Measurements from ENCODE around the gene ATP1B2. TPM values are rescaled to one million over a fixed set of nuclear protein-coding genes. Genes with fewer than 3 reads are reported as not detected.

Gene ATP1B2
- total and polyA plus RNA-seq, 7 donors = 0.60 to 4.2 (median 1.3) TPM; not detected in 1

- intact Hi-C loops (cut with DNase I) = loop anchor here (5.0 kb wide), 1 partner anchor 35 kb away; the partner anchor contains the start of genes TP53 and WRAP53
- no peak overlapping the region for H3K4me3 ChIP-seq
- H3K27ac ChIP-seq = peak overlapping the region in 2 of 4 donors; percentile 55 to 68
- H3K9me3 ChIP-seq = no peaks in the 10 kb centered on the region
- no peaks in the 10 kb centered on the region for H3K36me3 ChIP-seq
- H3K27me3 ChIP-seq = peaks cover 11 to 55% (median 29%) of the 10 kb centered on the region in 3 donors
- DNase-seq = no peak
- TF ChIP-seq, protein P1, sequence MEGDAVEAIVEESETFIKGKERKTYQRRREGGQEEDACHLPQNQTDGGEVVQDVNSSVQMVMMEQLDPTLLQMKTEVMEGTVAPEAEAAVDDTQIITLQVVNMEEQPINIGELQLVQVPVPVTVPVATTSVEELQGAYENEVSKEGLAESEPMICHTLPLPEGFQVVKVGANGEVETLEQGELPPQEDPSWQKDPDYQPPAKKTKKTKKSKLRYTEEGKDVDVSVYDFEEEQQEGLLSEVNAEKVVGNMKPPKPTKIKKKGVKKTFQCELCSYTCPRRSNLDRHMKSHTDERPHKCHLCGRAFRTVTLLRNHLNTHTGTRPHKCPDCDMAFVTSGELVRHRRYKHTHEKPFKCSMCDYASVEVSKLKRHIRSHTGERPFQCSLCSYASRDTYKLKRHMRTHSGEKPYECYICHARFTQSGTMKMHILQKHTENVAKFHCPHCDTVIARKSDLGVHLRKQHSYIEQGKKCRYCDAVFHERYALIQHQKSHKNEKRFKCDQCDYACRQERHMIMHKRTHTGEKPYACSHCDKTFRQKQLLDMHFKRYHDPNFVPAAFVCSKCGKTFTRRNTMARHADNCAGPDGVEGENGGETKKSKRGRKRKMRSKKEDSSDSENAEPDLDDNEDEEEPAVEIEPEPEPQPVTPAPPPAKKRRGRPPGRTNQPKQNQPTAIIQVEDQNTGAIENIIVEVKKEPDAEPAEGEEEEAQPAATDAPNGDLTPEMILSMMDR (IDR thresholded peaks at IDR 0.05) = no peak
- TF ChIP-seq POLR2A (IDR thresholded peaks at IDR 0.05) (no peak), EP300 (IDR thresholded peaks at IDR 0.05) (no peak), POLR2AphosphoS5 (IDR thresholded peaks at IDR 0.05) (no peak)
- 65 to 72% methylated on average over 12 of the region's 12 CpGs for WGBS, 2 donors
- H3K4me1 ChIP-seq = peaks cover 0 to 32% (median 28%) of the 10 kb centered on the region in 4 donors
Measured at GRCh38 chr17:7652388-7653356, 1.9 kb downstream of the ATP1B2 start.

DNA sequence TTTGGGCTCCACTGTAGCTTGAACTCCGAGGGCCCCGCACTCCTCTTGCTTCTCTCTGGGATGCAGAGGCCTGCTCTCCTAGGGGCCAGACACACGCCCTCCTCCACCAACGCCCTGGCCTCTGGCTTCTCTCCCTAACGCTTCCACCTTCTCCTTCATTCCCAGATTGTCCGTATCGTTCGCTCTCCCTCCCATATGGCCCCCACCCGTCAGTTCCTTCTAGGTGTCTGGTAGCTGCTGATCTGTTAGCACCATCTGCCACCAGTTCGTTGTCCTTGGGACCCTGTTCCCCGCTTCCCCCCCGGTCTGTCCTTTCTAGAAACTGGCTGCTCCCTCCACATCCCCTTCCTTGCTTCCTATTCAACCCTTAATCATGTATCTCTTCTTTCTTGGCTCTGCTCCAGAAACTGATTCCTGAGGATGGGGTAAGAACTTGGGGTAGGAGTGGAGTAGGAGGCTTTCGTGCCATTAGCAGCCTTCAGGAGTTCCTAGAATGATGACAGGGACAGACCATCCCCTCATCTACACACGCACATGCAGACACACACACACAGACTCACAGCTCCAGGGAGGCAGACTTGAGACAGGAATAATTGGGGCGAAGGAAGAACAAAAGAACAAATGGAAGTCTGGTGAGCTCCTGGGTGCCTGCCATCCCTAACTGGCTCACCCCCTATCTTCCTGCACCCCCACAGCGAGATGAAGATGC, 4.3 kb downstream of the ATP1B2 start:
- no peak for DNase-seq
- Histone ChIP-seq H3K27me3 (peaks cover 11 to 33% (median 19%) of the 10 kb centered on the region in 3 donors), H3K4me1 (peaks cover 0 to 32% (median 28%) of the 10 kb centered on the region in 4 donors), H3K4me3 (no peak overlapping the region), H3K27ac (no peak overlapping the region), H3K36me3 (no peaks in the 10 kb centered on the region), H3K9me3 (no peaks in the 10 kb centered on the region)
- intact Hi-C loops (cut with DNase I) = loop anchor here (5.0 kb wide), 1 partner anchor 32 kb away; the partner anchor contains the start of genes TP53 and WRAP53
- no peak for TF ChIP-seq POLR2AphosphoS5 (IDR thresholded peaks at IDR 0.05)
- TF ChIP-seq POLR2A (IDR thresholded peaks at IDR 0.05) = no peak
- TF ChIP-seq EP300 (IDR thresholded peaks at IDR 0.05) = no peak
- TF ChIP-seq, protein P1 (IDR thresholded peaks at IDR 0.05) = no peak
- WGBS, 2 donors = 86 to 88% methylated on average over 16 of the region's 16 CpGs

DNA sequence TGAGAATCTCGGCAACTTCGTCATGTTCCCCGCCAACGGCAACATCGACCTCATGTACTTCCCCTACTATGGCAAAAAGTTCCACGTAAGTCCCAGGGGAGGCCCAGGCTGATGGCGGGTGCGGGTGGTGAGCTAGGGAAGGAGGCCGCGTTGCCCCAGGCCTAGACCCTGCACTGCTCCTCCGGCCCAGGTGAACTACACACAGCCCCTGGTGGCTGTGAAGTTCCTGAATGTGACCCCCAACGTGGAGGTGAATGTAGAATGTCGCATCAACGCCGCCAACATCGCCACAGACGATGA, 4.8 kb downstream of the ATP1B2 start:
- H3K9me3 ChIP-seq = no peaks in the 10 kb centered on the region
- TF ChIP-seq POLR2AphosphoS5 (IDR thresholded peaks at IDR 0.05) (no peak), POLR2A (IDR thresholded peaks at IDR 0.05) (no peak), EP300 (IDR thresholded peaks at IDR 0.05) (no peak)
- TF ChIP-seq, protein P1 (IDR thresholded peaks at IDR 0.05) = no peak
- DNase-seq = no peak
- intact Hi-C loops (cut with DNase I) = no loop called here
- WGBS, 2 donors = 89 to 93% methylated on average over 17 of the region's 17 CpGs
- H3K36me3 ChIP-seq = no peaks in the 10 kb centered on the region
- H3K27me3 ChIP-seq = peaks cover 11 to 28% (median 18%) of the 10 kb centered on the region in 3 donors
- no peak overlapping the region for H3K27ac ChIP-seq
- H3K4me1 ChIP-seq = peaks cover 0 to 28% (median 23%) of the 10 kb centered on the region in 4 donors
- H3K4me3 ChIP-seq = no peak overlapping the region

GRCh38 chr17:7656958-7657609, 6.4 kb downstream of the ATP1B2 start:
- Histone ChIP-seq H3K36me3 (no peaks in the 10 kb centered on the region), H3K27me3 (peaks cover 0 to 12% (median 2%) of the 10 kb centered on the region in 3 donors), H3K27ac (peak overlapping the region in 3 of 4 donors; percentile 23 to 37 (median 24)), H3K4me3 (no peak overlapping the region), H3K9me3 (no peaks in the 10 kb centered on the region), H3K4me1 (peaks cover 0 to 14% (median 9%) of the 10 kb centered on the region in 4 donors)
- peak; percentile 77 for DNase-seq
- TF ChIP-seq EP300 (IDR thresholded peaks at IDR 0.05) = no peak
- TF ChIP-seq POLR2AphosphoS5 (IDR thresholded peaks at IDR 0.05) = peak in 3 of 4 donors; percentile 9 to 51 (median 32)
- intact Hi-C loops (cut with DNase I) = no loop called here
- WGBS, 2 donors = 61 to 71% methylated on average over 10 of the region's 10 CpGs

Data from sigmoid colon (tissue), 7 donors.